Kidney (tissue), 14 donors: ENCODE results near the gene MDM2. TPM values are rescaled to one million over a fixed set of nuclear protein-coding genes. Genes with fewer than 3 reads are reported as not detected.
A peak's percentile ranks its signal among the peaks of the same experiment; 100 is the strongest.
"Not testable (repeated sequence)": the region's sequence is repeated elsewhere in the genome, so short reads cannot be mapped to it uniquely, and the experiment has no call there.

Experiments used
- DNase-seq, 5 donors: peaks; one replicate each; pipeline ENCODE4 v3.0.0-alpha.2; 2013 to 2020
- FAIRE-seq: peaks from 2 replicates; lab custom pipeline; 2012; peaks lifted over from hg19 to GRCh38; lab: Jason Lieb, UNC
- H3K27ac ChIP-seq, 2 donors: one replicate each; pipeline ENCODE4 v1.7.0; 2013; ENCODE audit warnings: low read depth in 2 of 2, low read length in 2 of 2, inconsistent platforms in 1 of 2
- H3K27me3 ChIP-seq: one replicate; pipeline ENCODE4 v1.7.1; 2013; ENCODE audit warnings: low read length, inconsistent platforms; ENCODE audit not compliant: control insufficient read depth, insufficient read depth
- H3K36me3 ChIP-seq, 3 donors: one replicate each; pipeline versions ENCODE4 v1.7.0 to v1.7.1; 2013; ENCODE audit warnings: low read length in 3 of 3, control low read depth in 1 of 3, inconsistent platforms in 1 of 3; ENCODE audit not compliant: insufficient read depth in 3 of 3, control insufficient read depth in 2 of 3
- H3K4me1 ChIP-seq, 3 donors: one replicate each; pipeline versions ENCODE4 v1.7.0 to v1.7.1; 2013; ENCODE audit warnings: low read length in 3 of 3, inconsistent platforms in 1 of 3, low read depth in 1 of 3; ENCODE audit not compliant: control insufficient read depth in 2 of 3, insufficient read depth in 2 of 3
- H3K4me3 ChIP-seq, 3 donors: one replicate each; pipeline versions ENCODE4 v1.7.0 to v1.8.1; 2013; ENCODE audit warnings: low read length in 3 of 3, control low read depth in 1 of 3, inconsistent platforms in 1 of 3
- H3K9ac ChIP-seq, 3 donors: one replicate each; pipeline versions ENCODE4 v1.7.0 to v1.7.1; 2013; ENCODE audit warnings: low read length in 3 of 3, control low read depth in 1 of 3, inconsistent platforms in 1 of 3
- H3K9me3 ChIP-seq, 3 donors: one replicate each; pipeline versions ENCODE4 v1.7.0 to v1.7.1; 2013; ENCODE audit warnings: low read length in 3 of 3, control low read depth in 1 of 3, inconsistent platforms in 1 of 3; ENCODE audit not compliant: control insufficient read depth in 2 of 3, insufficient read depth in 1 of 3
- intact Hi-C: fragments of 100-400 bp; cut with DNase I; formaldehyde crosslinking; loops from one replicate; pipeline ENCODE4 v1.11.1; 2022
- polyA plus RNA-seq: library from polyadenylated mRNA; stranded (reverse); fragments of 350-450 nt; fragmentation: Illumina TruSeq; extraction: RNeasy Lipid Tissue Mini Kit (QIAGEN cat#74804); gene quantifications from one replicate; pipeline ENCODE4 v1.2.3, GENCODE V29; 2014; ENCODE audit warnings: low read depth, low replicate concordance; ENCODE audit not compliant: insufficient read depth
- total RNA-seq: library from RNA; stranded (reverse); fragmentation: NEBNext Ultra II Directional; extraction: Animal tissue kit (Norgen Biotek cat#: 25700); gene quantifications from one replicate; pipeline ENCODE4 v1.2.1, GENCODE V29; 2021
- TF ChIP-seq, protein P1 (sequence below): IDR thresholded peaks from 3 replicates; pipeline ENCODE4 v1.5.1; 2012; ENCODE audit warnings: mild to moderate bottlenecking, moderate library complexity, borderline replicate concordance; ENCODE audit not compliant: insufficient read depth; ENCODE audit errors: extremely low read depth
- donor health status: control.
- donor health status: control.
- donor health status: control.
- donor health status: control.
- donor health status: control.
- donor health status: DM: yes; HTN: yes; CAD: no.
- donor health status: Normal renal cell carcinoma (clear cell type).

The MDM2 gene
- total and polyA plus RNA-seq, 2 donors from 2014 or later = 38.5 to 103 TPM

GRCh38 chr12:68808388-68809189 lies 612 bp downstream of the MDM2 start:
- Histone ChIP-seq H3K27me3 (no peaks in the 10 kb centered on the region), H3K36me3 (peaks cover 0 to 4% (median 4%) of the 10 kb centered on the region in 3 donors), H3K9ac (peak overlapping the region; percentile 74 to 99 (median 97)), H3K27ac (peak overlapping the region; percentile 98 to 99), H3K9me3 (no peaks in the 10 kb centered on the region), H3K4me3 (peak overlapping the region; percentile 74 to 94 (median 86)), H3K4me1 (peaks cover 0 to 3% (median 2%) of the 10 kb centered on the region in 3 donors)
- intact Hi-C loops = no loop called here
- peak; percentile 82 to 95 (median 89) for DNase-seq
- TF ChIP-seq, protein P1, sequence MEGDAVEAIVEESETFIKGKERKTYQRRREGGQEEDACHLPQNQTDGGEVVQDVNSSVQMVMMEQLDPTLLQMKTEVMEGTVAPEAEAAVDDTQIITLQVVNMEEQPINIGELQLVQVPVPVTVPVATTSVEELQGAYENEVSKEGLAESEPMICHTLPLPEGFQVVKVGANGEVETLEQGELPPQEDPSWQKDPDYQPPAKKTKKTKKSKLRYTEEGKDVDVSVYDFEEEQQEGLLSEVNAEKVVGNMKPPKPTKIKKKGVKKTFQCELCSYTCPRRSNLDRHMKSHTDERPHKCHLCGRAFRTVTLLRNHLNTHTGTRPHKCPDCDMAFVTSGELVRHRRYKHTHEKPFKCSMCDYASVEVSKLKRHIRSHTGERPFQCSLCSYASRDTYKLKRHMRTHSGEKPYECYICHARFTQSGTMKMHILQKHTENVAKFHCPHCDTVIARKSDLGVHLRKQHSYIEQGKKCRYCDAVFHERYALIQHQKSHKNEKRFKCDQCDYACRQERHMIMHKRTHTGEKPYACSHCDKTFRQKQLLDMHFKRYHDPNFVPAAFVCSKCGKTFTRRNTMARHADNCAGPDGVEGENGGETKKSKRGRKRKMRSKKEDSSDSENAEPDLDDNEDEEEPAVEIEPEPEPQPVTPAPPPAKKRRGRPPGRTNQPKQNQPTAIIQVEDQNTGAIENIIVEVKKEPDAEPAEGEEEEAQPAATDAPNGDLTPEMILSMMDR = no peak
- no peak for FAIRE-seq

GRCh38 chr12:68809190-68810026 lies 1.4 kb downstream of the MDM2 start:
- H3K9ac ChIP-seq = peak overlapping the region; percentile 24 to 99 (median 72)
- peaks cover 0 to 3% (median 2%) of the 10 kb centered on the region in 3 donors for H3K4me1 ChIP-seq
- no peak for DNase-seq
- H3K27me3 ChIP-seq = no peaks in the 10 kb centered on the region
- TF ChIP-seq, protein P1 = no peak
- FAIRE-seq = no peak
- H3K9me3 ChIP-seq = no peaks in the 10 kb centered on the region
- intact Hi-C loops = no loop called here
- H3K27ac ChIP-seq = peak overlapping the region; percentile 98 to 99
- peak overlapping the region; percentile 65 to 94 (median 86) for H3K4me3 ChIP-seq
- peaks cover 1 to 4% (median 4%) of the 10 kb centered on the region in 3 donors for H3K36me3 ChIP-seq

- H3K27me3 ChIP-seq, intact Hi-C loops, DNase-seq, H3K9ac ChIP-seq, H3K9me3 ChIP-seq, FAIRE-seq, H3K4me3 ChIP-seq, H3K36me3 ChIP-seq, H3K27ac ChIP-seq, H3K4me1 ChIP-seq: not testable (repeated sequence)
These were observed 2.0 kb downstream of the MDM2 start for GRCh38 chr12:68810027-68810389.

DNA sequence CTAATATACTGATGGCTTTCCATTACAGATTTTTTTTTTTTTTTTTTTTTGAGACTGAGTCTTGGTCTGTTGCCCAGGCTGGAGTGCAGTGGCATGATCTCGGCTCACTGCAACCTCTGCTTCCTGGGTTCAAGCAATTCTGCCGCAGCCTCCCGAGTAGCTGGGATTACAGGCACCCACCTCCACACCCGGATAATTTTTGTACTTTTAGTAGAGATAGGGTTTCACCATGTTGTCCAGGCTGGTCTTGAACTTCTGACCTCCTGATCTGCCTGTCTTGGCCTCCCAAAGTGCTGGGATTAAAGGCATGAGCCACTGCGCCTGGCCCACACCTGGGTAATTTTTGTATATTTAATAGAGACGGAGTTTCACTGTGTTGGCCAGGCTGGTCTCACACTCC lies 3.6 kb downstream of the MDM2 start:
- intact Hi-C loops, H3K4me3 ChIP-seq, H3K27me3 ChIP-seq, H3K9me3 ChIP-seq, H3K36me3 ChIP-seq, DNase-seq, H3K27ac ChIP-seq, FAIRE-seq, H3K4me1 ChIP-seq, H3K9ac ChIP-seq: not testable (repeated sequence)
